Activated T-helper 17 cell treated with anti-CD3 and anti-CD28 coated beads, Interleukin-2, amount 50 U/mL, for 72 hours (primary cell): ENCODE data around the gene OBP2B. TPM values are rescaled to one million over a fixed set of nuclear protein-coding genes. Genes with fewer than 3 reads are reported as not detected.
"Not testable (repeated sequence)": the region's sequence is repeated elsewhere in the genome, so short reads cannot be mapped to it uniquely, and the experiment has no call there.

Experiments
- ATAC-seq: fragments of 150-1000 bp; cut with Tn5 transposase; replicated peaks from 2 replicates; pipeline ENCODE4 v1.10.0; 2021; ENCODE audit warnings: mild to moderate bottlenecking, moderate library complexity
- H3K27ac Mint-ChIP-seq: one replicate; pipeline ENCODE4 v1.8.0; 2022; ENCODE audit warnings: mixed read lengths
- H3K27me3 Mint-ChIP-seq: one replicate; pipeline ENCODE4 v1.8.0; 2022; ENCODE audit warnings: mixed read lengths
- H3K36me3 Mint-ChIP-seq: one replicate; pipeline ENCODE4 v1.8.0; 2022; ENCODE audit warnings: low read depth, mild to moderate bottlenecking, mixed read lengths
- H3K4me1 Mint-ChIP-seq: one replicate; pipeline ENCODE4 v1.8.0; 2022; ENCODE audit warnings: mixed read lengths
- H3K4me3 Mint-ChIP-seq: one replicate; pipeline ENCODE4 v1.8.0; 2022; ENCODE audit warnings: mild to moderate bottlenecking, mixed read lengths
- H3K9me3 Mint-ChIP-seq: one replicate; pipeline ENCODE4 v1.8.0; 2022; ENCODE audit warnings: mixed read lengths
- total RNA-seq, 2 donors: library from RNA; stranded (reverse); gene quantifications; one replicate each; pipeline ENCODE4 v1.2.3, GENCODE V29; 2022

OBP2B gene
- total RNA-seq, 2 donors from 2014 or later, result not detected

DNA sequence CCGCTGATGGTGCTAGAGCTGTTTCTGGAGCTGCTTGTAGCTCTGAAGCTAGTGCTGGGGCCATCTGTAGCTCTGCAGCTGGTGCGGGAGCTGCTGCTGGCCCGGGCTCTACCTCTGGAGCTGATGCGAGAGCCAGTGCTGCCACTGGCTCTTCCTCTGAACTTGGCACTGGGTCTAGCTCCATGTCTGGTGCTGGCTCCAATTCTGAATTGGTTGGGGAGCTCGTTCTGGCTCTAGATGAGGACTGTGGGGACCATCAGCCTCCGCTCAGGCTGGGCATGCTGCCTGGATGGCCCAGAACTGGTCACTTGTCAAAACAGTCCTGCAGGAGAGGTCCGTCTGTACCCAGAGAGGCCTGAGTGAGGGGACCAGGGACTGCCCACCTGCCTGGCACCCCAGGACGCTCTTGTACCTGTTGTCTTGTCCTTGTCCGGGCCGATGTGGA lies 21.5 kb downstream of the OBP2B start:
- peaks cover 28% of the 10 kb centered on the region for H3K27me3 Mint-ChIP-seq
- H3K4me3 Mint-ChIP-seq, result no peak overlapping the region
- ATAC-seq, result no peak
- H3K27ac Mint-ChIP-seq, result no peak overlapping the region
- H3K9me3 Mint-ChIP-seq, result no peaks in the 10 kb centered on the region
- peaks cover 16% of the 10 kb centered on the region for H3K4me1 Mint-ChIP-seq
- H3K36me3 Mint-ChIP-seq, result no peaks in the 10 kb centered on the region

DNA sequence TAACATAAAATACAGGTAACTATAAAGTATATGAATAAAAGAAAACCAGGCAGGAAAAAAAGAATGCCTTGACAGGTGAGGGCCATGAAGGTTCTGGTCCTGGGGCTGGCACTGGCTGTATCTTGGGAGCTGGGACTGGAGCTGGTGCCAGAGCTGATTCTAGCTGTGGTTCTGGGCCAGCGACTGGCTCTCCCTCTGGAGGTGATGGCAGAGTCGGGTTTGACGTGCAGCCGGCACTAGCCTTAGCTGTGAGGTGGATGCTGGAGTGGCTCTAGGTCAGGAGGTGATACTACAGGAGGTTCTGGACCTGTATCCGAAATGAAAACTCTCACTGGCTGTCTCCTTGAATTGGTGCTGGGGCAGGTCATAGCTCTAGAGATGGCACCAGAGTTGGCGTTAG lies 22.3 kb downstream of the OBP2B start:
- H3K36me3 Mint-ChIP-seq, result no peaks in the 10 kb centered on the region
- no peaks in the 10 kb centered on the region for H3K9me3 Mint-ChIP-seq
- no peak overlapping the region for H3K4me3 Mint-ChIP-seq
- no peak overlapping the region for H3K27ac Mint-ChIP-seq
- peaks cover 16% of the 10 kb centered on the region for H3K4me1 Mint-ChIP-seq
- no peak for ATAC-seq
- peaks cover 29% of the 10 kb centered on the region for H3K27me3 Mint-ChIP-seq

DNA sequence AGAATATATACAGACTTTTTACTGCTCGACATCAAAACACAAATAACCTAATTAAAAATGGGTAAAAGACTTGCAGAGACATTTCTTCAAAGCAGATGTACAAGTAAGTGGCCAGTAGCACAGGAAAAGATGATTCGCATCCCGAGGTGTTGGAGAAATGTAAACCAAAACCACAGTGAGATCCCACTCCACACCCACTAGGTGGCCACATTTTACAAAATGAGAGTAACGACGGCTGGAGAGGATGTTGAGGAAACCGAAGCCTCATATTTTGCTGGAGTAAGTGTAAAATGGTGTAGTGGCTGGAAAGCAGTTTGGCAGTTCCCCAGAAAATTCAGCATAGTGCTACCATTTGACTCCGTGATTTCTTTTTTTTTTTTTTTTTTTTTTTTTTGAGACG lies 24.1 kb downstream of the OBP2B start:
- H3K27me3 Mint-ChIP-seq, result peaks cover 29% of the 10 kb centered on the region
- H3K4me3 Mint-ChIP-seq, result peak overlapping the region; percentile 26
- no peaks in the 10 kb centered on the region for H3K36me3 Mint-ChIP-seq
- no peaks in the 10 kb centered on the region for H3K9me3 Mint-ChIP-seq
- peak; percentile 76 for ATAC-seq
- peaks cover 16% of the 10 kb centered on the region for H3K4me1 Mint-ChIP-seq
- no peak overlapping the region for H3K27ac Mint-ChIP-seq

DNA sequence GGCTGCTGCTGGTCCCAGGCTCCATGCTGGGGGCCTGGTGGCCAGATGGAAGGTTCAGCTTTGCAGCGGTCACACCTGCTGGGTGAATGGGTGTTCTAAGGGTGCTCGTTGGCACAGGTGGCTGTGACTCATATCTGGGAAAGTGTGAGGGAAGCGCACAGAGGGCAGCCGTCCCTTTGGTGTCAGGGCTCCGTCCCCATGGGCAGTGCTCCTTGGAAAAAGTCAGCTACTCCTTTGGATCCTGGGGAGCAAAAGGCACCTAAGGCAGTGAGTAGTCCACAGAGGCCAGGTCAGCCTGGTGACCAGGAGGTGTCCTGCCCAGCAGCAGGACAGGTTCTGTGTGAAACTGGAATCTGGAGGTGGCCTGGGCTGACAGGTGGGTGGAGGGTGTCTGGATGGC lies 26.9 kb downstream of the OBP2B start:
- Mint-ChIP-seq H3K4me1 (peaks cover 16% of the 10 kb centered on the region), H3K9me3 (no peaks in the 10 kb centered on the region), H3K27me3 (peaks cover 18% of the 10 kb centered on the region), H3K36me3 (no peaks in the 10 kb centered on the region), H3K27ac (no peak overlapping the region), H3K4me3 (no peak overlapping the region)
- ATAC-seq, result no peak

DNA sequence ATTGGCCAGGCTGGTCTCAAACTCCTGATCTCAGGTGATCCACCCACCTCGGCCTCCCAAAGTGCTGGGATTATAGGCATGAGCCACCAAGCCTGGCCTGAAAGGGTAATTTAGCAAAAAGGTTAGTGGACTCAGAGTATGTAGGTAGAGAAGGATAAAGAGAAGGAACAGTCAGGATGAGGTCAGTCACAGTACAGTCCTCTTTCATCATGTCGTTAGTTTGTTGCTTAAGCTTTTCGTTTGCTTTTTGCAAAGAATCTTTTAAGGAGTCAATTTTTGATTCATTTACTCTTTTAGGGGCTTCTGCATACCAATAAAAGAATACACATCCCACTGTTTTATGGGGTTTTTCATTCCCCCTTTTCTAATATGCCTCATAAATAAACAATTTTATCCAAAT lies 27.5 kb downstream of the OBP2B start:
- Mint-ChIP-seq H3K27me3 (peaks cover 18% of the 10 kb centered on the region), H3K36me3 (no peaks in the 10 kb centered on the region), H3K9me3 (no peaks in the 10 kb centered on the region)

DNA sequence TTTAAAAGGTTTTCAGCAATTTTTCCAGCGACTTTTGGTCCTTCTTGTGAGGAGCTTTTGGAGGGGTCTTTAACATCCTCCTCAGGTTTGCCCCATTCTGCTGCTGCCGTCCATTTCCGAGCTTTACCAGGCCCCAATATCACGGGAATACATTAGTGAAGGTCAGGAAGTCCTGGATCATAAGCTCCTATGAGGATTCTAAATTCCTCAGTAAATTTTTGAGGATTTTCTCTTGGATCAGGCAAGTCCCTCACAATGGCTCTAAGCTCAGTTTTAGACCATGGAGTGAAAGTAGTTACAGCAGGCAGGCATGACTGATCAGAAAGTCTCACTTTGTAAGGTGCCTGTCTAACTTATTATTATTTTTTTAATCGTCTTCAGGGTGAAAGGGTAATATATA lies 28.1 kb downstream of the OBP2B start:
- Mint-ChIP-seq H3K9me3 (no peaks in the 10 kb centered on the region), H3K4me1 (peaks cover 12% of the 10 kb centered on the region), H3K36me3 (no peaks in the 10 kb centered on the region), H3K4me3 (no peak overlapping the region), H3K27me3 (peaks cover 15% of the 10 kb centered on the region), H3K27ac (no peak overlapping the region)
- no peak for ATAC-seq

More for the DNA sequence above, 27.5 kb downstream of the OBP2B start:
- Mint-ChIP-seq H3K4me3 (no peak overlapping the region), H3K27ac (no peak overlapping the region), H3K4me1 (peaks cover 16% of the 10 kb centered on the region)
- no peak for ATAC-seq

DNA sequence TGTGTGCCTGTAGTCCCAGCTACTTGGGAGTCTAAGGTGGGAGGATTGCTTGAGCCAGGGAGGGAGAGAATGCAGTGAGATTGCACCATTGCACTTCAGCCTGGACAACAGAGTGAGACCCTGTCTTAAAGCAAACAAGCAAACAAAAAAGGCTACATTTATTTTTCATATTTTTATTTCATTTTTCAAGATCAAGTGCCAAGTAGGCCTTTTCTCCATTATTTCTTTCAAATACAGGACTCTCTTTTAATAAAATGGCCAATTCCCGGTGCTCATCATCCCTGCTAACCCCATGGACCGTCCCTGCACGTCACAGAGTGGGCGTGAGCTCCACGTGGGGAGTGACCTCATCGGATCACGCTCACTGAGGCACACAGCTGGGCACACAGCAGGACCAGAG lies 36.0 kb downstream of the OBP2B start:
- Mint-ChIP-seq H3K27ac (no peak overlapping the region), H3K27me3 (no peaks in the 10 kb centered on the region), H3K4me1 (no peaks in the 10 kb centered on the region), H3K9me3 (no peaks in the 10 kb centered on the region), H3K36me3 (no peaks in the 10 kb centered on the region), H3K4me3 (no peak overlapping the region)
- ATAC-seq, result no peak

DNA sequence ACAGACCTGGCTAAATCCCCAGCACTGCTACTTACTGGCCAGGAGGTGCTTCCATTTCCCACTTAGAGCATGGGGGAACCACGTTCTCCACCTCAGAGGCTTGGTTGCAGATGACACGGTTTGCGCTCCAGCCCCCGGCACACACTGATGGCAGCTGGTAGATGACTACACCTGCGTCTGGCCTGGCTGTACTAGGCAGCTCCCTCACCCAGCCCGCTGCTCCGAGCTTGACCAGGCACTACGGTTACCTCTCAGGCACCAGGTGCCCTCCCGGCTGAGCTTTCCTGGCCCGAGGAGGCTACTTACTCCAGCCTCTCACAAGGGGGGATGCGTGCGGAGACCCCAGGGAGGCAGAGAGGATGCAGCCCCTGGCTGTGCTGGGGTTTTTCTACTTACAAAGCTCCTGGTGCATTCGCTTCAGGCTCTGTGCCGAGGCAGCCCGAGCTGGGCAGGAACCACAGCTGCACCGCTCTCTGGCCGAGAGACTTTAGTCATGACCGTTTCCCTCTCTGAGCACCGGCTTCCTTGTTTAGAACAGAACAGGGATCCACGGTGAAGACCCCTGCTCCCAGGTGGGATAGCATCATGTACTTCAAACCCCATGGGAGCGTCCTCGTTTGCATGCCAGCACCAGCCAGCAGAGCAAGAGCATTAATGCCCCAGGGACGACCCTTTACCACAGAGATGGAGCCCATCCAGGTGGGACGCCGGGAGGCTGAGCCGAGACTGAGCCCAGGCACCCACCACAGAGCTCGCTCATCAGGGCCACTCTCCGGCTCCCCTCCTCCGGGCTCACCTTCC lies 37.7 kb downstream of the OBP2B start:
- Mint-ChIP-seq H3K27ac (no peak overlapping the region), H3K27me3 (no peaks in the 10 kb centered on the region), H3K36me3 (no peaks in the 10 kb centered on the region), H3K4me1 (no peaks in the 10 kb centered on the region), H3K9me3 (no peaks in the 10 kb centered on the region), H3K4me3 (no peak overlapping the region)
- no peak for ATAC-seq

DNA sequence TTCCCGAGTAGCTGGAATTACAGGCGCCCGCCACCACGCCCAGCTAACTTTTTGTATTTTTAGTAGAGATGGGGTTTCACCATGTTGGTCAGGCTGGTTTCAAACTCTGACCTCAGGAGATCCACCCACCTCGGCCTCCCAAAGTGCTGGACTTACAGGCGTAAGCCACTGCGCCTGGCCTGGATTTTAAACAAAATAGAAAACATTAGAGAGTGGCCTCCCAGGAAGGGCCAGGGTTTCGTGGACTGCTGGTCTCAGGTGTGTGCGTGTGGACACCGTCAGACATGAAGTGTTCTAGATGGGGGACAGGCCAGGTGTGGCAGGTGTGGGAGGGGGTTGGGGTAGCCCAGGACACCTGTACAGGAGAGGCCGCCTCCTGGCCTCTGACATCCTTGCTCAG lies 38.3 kb downstream of the OBP2B start:
- ATAC-seq, result no peak
- Mint-ChIP-seq H3K4me3 (no peak overlapping the region), H3K27me3 (no peaks in the 10 kb centered on the region), H3K4me1 (no peaks in the 10 kb centered on the region), H3K27ac (no peak overlapping the region), H3K36me3 (no peaks in the 10 kb centered on the region), H3K9me3 (no peaks in the 10 kb centered on the region)

DNA sequence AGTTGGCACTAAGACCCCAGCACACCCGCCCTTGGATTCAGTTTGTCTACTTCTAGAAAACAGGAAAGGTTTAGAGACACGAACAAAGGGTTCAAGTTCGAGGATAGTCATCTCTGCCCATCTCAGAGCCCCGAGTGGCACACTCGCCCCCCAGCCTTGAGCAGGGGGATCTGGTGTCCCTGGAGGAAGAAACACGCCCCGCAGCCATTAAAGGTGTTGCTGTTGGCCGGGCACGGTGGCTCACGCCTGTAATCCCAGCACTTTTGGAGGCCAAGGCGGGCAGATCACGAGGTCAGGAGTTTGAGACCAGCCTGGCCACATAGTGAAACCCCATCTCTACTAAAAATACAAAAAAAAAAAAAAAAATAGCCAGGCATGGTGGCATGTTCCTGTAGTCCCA lies 39.4 kb downstream of the OBP2B start:
- not testable (repeated sequence) for H3K27me3 Mint-ChIP-seq, H3K4me3 Mint-ChIP-seq, H3K4me1 Mint-ChIP-seq, H3K36me3 Mint-ChIP-seq, H3K9me3 Mint-ChIP-seq, ATAC-seq, H3K27ac Mint-ChIP-seq

DNA sequence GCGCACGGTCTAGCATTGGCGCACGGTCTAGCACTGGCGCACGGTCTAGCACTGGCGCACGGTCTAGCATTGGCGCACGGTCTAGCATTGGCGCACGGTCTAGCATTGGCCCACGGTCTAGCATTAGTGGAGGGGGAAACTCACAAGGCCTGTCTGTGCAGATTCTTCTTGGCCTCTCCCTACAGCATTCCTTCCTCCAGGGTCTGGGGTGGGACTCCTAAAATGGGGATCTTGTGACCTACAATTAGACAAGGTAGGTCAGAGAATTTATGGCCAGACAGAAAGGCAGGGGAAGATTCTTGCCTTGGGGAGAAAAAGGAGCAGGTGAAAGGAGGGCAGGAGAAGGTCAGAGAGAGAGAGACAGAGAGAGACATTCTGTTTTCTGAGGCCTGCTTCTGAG lies 39.9 kb downstream of the OBP2B start:
- Mint-ChIP-seq H3K4me1 (no peaks in the 10 kb centered on the region), H3K27me3 (no peaks in the 10 kb centered on the region), H3K36me3 (no peaks in the 10 kb centered on the region), H3K9me3 (no peaks in the 10 kb centered on the region), H3K27ac (no peak overlapping the region), H3K4me3 (no peak overlapping the region)
- ATAC-seq, result no peak

DNA sequence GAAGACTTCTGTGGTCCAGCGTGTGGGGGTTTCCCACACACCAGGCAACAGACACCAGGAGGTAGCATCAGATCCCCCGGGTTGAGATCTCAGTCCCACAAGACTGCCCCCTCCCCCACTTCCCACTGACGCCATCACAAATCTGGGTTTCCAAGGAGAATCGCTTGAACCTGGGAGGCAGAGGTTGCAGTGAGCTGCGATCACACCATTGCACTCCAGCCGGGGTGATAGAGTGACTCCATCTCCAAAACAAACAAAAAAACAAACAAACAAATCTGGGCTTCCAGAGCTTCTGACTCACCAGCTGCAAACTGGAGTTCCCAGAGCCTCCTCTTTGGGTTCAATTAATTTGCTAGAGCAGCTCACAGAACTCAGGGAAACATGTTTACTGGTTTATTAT lies 40.6 kb downstream of the OBP2B start:
- no peaks in the 10 kb centered on the region for H3K9me3 Mint-ChIP-seq

DNA sequence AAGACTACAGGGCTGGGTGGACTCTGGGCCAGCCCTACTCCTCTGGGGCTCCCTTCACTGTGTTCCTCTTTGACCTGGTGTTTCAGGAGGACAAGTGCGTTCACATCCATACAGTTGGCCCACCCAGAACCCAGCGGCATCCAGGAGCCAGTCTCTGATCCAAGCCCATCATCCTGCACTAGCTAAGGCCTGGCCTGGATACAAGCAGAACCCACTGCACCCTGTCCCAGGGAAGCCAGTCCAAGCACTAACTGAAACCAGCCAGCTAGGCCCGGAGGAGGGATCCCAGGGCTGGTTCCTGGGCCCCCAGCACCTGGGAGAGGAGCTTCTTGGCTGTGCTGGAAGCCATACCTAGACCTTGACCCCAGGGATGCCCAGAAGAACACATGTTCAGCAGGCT lies 41.3 kb downstream of the OBP2B start:
- H3K4me3 Mint-ChIP-seq, result no peak overlapping the region
- H3K27me3 Mint-ChIP-seq, result no peaks in the 10 kb centered on the region
- no peak overlapping the region for H3K27ac Mint-ChIP-seq
- no peaks in the 10 kb centered on the region for H3K36me3 Mint-ChIP-seq
- H3K9me3 Mint-ChIP-seq, result no peaks in the 10 kb centered on the region
- no peaks in the 10 kb centered on the region for H3K4me1 Mint-ChIP-seq
- ATAC-seq, result no peak

More for the DNA sequence above, 40.6 kb downstream of the OBP2B start:
- H3K4me3 Mint-ChIP-seq, result no peak overlapping the region
- no peaks in the 10 kb centered on the region for H3K27me3 Mint-ChIP-seq
- no peak for ATAC-seq
- H3K4me1 Mint-ChIP-seq, result no peaks in the 10 kb centered on the region
- H3K27ac Mint-ChIP-seq, result no peak overlapping the region
- no peaks in the 10 kb centered on the region for H3K36me3 Mint-ChIP-seq

DNA sequence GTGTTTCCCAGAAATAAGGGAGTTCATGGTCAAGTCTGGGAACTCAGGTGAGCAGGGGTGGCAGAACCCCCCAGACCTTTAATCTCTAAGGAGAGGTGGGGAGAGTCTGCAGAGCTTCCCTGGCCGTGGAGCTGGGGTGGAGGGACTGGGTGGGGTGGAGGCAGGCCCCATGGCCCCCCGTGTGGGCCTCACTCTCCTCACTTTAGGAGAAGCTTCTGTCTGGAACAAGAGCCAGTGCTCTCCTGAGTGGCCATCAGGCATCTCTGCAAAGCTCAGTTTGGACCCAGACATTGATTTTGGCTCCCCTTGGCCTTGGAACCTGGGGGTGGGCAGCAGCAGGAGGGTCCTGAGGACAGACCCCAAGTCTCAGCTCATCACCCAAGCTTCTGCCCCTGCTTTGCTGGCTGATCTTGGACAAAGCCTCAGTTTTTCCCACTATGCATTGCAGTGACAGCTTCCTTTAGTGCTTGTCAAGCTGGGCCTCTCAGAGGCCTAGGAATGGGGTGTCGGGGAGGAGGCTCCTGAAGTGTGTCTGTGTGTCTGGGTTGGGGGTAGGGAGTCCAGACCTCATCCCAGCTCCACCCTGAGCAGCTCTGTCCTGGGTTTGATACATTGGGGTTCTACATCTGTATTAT lies 41.8 kb downstream of the OBP2B start:
- no peak overlapping the region for H3K4me3 Mint-ChIP-seq
- no peaks in the 10 kb centered on the region for H3K4me1 Mint-ChIP-seq
- no peak overlapping the region for H3K27ac Mint-ChIP-seq
- ATAC-seq, result no peak
- H3K9me3 Mint-ChIP-seq, result no peaks in the 10 kb centered on the region
- no peaks in the 10 kb centered on the region for H3K36me3 Mint-ChIP-seq
- H3K27me3 Mint-ChIP-seq, result no peaks in the 10 kb centered on the region

DNA sequence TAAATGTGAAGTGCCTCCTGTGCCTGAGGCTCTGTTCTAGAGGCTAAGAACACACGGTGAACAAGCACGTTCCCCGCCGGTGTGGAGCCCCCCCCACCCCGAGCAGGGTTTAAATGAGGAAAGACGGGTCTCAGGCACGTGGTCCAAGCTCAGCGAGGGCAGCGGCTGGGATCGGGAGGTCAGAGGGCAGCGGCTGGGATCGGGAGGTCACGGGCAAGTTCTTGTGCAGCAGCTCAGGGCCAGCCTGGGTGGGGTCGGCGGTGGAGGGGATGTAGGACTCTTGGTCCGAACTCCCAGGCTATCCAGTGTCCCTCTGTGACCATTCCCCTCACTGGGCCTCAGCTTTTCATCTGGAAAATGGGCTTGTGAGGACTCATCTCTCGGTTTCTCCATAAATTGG lies 42.7 kb downstream of the OBP2B start:
- Mint-ChIP-seq H3K36me3 (no peaks in the 10 kb centered on the region), H3K4me1 (peaks cover 4% of the 10 kb centered on the region), H3K27ac (no peak overlapping the region), H3K4me3 (no peak overlapping the region), H3K9me3 (no peaks in the 10 kb centered on the region), H3K27me3 (no peaks in the 10 kb centered on the region)
- ATAC-seq, result no peak
